IPS-20b (cell line): ENCODE results near the gene BTG2.

Experiments used
- H3K27ac ChIP-seq: one replicate; pipeline ENCODE4 v1.5.1; 2013; ENCODE audit warnings: low read length
- H3K27me3 ChIP-seq: 2 replicates; pipeline ENCODE4 v1.6.1; 2013; ENCODE audit warnings: mild to moderate bottlenecking, low read length, inconsistent platforms; ENCODE audit not compliant: insufficient read depth
- H3K36me3 ChIP-seq: 2 replicates; pipeline ENCODE4 v1.6.1; 2013; ENCODE audit warnings: low read depth, mild to moderate bottlenecking, inconsistent platforms, low read length, moderate library complexity; ENCODE audit not compliant: insufficient read depth
- H3K4me1 ChIP-seq: 2 replicates; pipeline ENCODE4 v1.6.1; 2013; ENCODE audit warnings: mild to moderate bottlenecking, control low read depth, inconsistent platforms, low read length, moderate library complexity; ENCODE audit not compliant: insufficient read depth
- H3K4me3 ChIP-seq: 2 replicates; pipeline ENCODE4 v1.5.1; 2013; ENCODE audit warnings: mild to moderate bottlenecking, low read length, inconsistent platforms
- H3K9ac ChIP-seq: 2 replicates; pipeline ENCODE4 v1.6.1; 2013; ENCODE audit warnings: low read depth, mild to moderate bottlenecking, inconsistent platforms, low read length, moderate library complexity
- H3K9me3 ChIP-seq: 2 replicates; pipeline ENCODE4 v1.6.1; 2013; ENCODE audit warnings: mild to moderate bottlenecking, low read depth, low read length, inconsistent platforms; ENCODE audit not compliant: insufficient read depth

The BTG2 gene

DNA sequence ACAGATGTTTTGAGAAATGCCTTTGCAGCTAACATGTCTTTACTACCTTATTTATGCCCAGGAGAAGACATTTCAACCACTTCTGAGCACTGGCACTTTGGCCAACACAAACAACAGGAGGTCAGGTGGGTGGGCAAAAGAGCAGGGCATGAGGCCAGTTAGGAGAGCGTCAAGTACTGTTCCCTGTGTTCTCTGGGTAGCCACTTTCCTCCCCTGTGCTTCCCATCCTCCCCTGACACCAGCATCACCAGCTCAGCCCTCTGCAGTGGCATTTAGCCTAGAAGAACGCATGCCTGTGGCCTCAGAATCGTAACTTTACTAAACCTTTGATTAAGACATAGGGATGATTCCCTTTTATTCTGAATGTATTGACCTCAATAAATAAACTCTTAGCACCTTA is 18.3 kb downstream of the BTG2 start:
- peaks cover 29% of the 10 kb centered on the region; the same call in 1 of the 2 replicates for H3K4me1 ChIP-seq
- H3K4me3 ChIP-seq, result no peak overlapping the region
- no peaks in the 10 kb centered on the region for H3K36me3 ChIP-seq
- peaks cover 66% of the 10 kb centered on the region for H3K27me3 ChIP-seq
- no peak overlapping the region for H3K9ac ChIP-seq
- no peak overlapping the region for H3K27ac ChIP-seq
- H3K9me3 ChIP-seq, result no peaks in the 10 kb centered on the region

DNA sequence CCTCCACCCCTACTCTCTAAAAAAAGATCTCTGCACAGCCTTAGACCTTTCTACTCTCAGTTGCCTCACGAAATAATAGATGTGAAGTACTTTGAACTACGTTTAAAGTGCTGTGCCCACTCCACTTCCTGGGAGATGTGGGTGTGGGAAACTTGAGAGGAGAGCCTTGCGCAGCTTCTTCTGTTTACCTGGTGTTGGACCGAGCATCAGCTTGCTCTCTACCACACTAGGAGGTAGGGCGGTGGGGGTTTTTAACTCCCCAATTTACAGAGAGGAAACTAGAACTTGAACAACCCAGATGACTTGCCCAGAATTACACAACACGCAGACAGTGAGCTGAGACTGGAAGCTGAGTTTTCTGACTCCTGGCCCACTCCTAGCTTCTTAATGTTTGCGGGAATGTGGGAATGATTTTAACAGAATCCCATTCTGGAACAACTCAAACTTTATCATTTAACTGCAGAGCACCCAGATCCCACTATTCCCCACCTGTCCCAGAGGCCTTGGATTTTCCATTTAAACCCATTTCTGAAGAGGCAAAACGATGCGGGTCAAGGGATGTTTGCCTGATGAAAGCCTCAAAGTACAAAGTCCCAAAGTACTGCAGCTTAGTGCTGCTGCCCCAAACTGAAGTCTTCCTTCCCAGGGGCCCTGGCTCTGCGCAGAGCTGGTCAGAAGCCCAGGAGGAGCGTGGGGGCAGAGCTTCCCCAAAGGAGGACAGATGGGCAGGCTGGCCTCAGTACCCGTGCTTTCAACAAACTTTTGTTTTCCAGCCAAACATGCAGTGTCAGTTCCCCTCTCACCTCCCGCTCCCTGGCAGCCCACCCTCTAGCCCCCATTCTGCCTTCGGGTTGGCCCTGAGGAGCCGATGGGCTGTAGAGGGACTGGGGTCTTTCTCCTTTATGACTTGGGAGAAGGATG is 19.0 kb downstream of the BTG2 start:
- peaks cover 34% of the 10 kb centered on the region for H3K4me1 ChIP-seq
- peaks cover 65% of the 10 kb centered on the region for H3K27me3 ChIP-seq
- no peaks in the 10 kb centered on the region for H3K36me3 ChIP-seq
- no peaks in the 10 kb centered on the region for H3K9me3 ChIP-seq
- peak overlapping the region; percentile 25; the same call in 1 of the 2 replicates for H3K9ac ChIP-seq
- no peak overlapping the region for H3K27ac ChIP-seq
- H3K4me3 ChIP-seq, result no peak overlapping the region; the same call in 1 of the 2 replicates

DNA sequence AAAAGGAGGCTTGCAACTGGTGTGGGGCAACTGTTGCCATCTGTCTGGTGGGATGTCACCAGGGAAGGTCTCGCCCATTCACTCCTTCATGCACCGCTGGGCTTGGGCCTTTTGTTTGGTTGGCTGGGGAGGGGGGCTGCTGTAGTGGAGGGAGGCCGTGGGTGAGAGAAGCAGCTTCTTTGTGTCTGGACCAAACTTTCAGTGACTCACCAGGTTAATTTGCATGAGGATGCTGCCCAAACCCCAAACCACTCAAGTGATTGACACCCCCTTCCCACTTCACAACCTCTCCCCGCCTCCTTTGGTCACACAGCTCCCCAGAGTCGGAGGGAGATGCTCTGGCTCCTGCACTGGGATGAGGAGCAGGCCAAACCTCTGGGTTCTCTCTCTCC is 19.7 kb downstream of the BTG2 start:
- H3K9ac ChIP-seq, result peak overlapping the region; percentile 25; the same call in 1 of the 2 replicates
- peaks cover 34% of the 10 kb centered on the region for H3K4me1 ChIP-seq
- H3K9me3 ChIP-seq, result no peaks in the 10 kb centered on the region
- peaks cover 64% of the 10 kb centered on the region for H3K27me3 ChIP-seq
- peak overlapping the region; percentile 23 for H3K27ac ChIP-seq
- peak overlapping the region; percentile 2; the same call in 1 of the 2 replicates for H3K4me3 ChIP-seq
- H3K36me3 ChIP-seq, result no peaks in the 10 kb centered on the region

- Histone ChIP-seq H3K4me3 (peak overlapping the region; percentile 2; the same call in 1 of the 2 replicates), H3K27ac (peak overlapping the region; percentile 23), H3K36me3 (no peaks in the 10 kb centered on the region), H3K9ac (peak overlapping the region; percentile 10; the same call in 1 of the 2 replicates), H3K4me1 (peaks cover 34% of the 10 kb centered on the region), H3K9me3 (no peaks in the 10 kb centered on the region), H3K27me3 (peaks cover 62% of the 10 kb centered on the region)
Measured at GRCh38 chr1:203325418-203326091, 20.2 kb downstream of the BTG2 start.

- Histone ChIP-seq H3K4me1 (peaks cover 34% of the 10 kb centered on the region), H3K27me3 (peaks cover 62% of the 10 kb centered on the region), H3K9me3 (no peaks in the 10 kb centered on the region), H3K36me3 (no peaks in the 10 kb centered on the region), H3K4me3 (peak overlapping the region; percentile 70), H3K27ac (no peak overlapping the region), H3K9ac (peak overlapping the region; percentile 80; the same call in 1 of the 2 replicates)
Measured at GRCh38 chr1:203326830-203327683, 21.7 kb downstream of the BTG2 start.

GRCh38 chr1:203327684-203328457 is 22.6 kb downstream of the BTG2 start:
- Histone ChIP-seq H3K4me3 (peak overlapping the region; percentile 45; the same call in 1 of the 2 replicates), H3K4me1 (peaks cover 34% of the 10 kb centered on the region), H3K27ac (no peak overlapping the region), H3K27me3 (peaks cover 53% of the 10 kb centered on the region), H3K36me3 (no peaks in the 10 kb centered on the region), H3K9me3 (no peaks in the 10 kb centered on the region), H3K9ac (peak overlapping the region; percentile 69; the same call in 1 of the 2 replicates)

DNA sequence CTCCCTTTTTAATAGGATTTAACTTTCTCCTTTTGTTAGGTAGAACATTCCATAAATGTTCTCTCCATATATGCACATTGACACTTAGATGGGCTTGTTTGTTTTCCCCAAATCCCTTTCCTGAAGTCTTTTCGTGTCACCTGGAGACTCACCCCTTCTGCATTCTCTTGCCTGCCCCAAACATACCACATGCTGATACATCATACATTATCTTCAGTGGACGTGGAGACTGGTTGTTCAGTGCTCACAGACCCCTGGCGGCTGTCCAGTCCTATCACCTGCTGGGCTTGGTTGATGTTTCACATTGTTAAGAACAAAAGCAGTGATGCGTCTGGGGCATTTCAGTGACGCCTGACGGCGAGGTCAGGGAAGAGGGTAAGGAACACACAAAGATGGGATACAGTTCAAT is 23.4 kb downstream of the BTG2 start:
- Histone ChIP-seq H3K36me3 (no peaks in the 10 kb centered on the region), H3K27ac (no peak overlapping the region), H3K27me3 (peaks cover 45% of the 10 kb centered on the region), H3K9ac (no peak overlapping the region), H3K4me3 (0 out of 2 replicates have a peak overlapping the region, but pooled peaks have one; percentile 16), H3K9me3 (no peaks in the 10 kb centered on the region), H3K4me1 (peaks cover 34% of the 10 kb centered on the region)

DNA sequence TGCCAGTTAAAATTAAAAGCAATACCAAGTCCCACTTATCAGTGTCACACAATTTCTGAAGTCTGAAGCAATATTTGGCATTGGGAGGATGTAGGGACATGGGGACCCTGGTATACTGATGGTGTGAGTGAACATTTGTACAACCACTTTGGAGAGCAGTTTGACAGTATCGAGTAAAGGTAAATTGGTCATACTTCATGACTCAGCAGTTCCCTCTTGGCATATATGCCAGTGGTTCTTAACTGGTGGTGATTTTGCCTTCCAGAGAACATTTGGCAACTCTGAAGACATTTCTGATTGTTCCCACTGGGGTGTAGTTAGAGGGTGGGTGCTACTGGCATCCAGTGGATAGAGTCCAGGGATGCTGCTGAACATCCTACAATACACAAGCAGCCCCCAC is 25.9 kb downstream of the BTG2 start:
- Histone ChIP-seq H3K4me1 (peaks cover 17% of the 10 kb centered on the region), H3K9ac (no peak overlapping the region), H3K9me3 (no peaks in the 10 kb centered on the region), H3K27ac (no peak overlapping the region), H3K4me3 (no peak overlapping the region), H3K36me3 (no peaks in the 10 kb centered on the region), H3K27me3 (peaks cover 24% of the 10 kb centered on the region)

GRCh38 chr1:203335503-203335902 is 30.2 kb downstream of the BTG2 start:
- Histone ChIP-seq H3K4me3 (no peak overlapping the region), H3K36me3 (no peaks in the 10 kb centered on the region), H3K9ac (no peak overlapping the region), H3K9me3 (no peaks in the 10 kb centered on the region), H3K27ac (no peak overlapping the region), H3K27me3 (peaks cover 3% of the 10 kb centered on the region), H3K4me1 (no peaks in the 10 kb centered on the region)

- Histone ChIP-seq H3K4me3 (no peak overlapping the region), H3K9me3 (no peaks in the 10 kb centered on the region), H3K27me3 (peaks cover 9% of the 10 kb centered on the region), H3K4me1 (no peaks in the 10 kb centered on the region), H3K27ac (no peak overlapping the region), H3K9ac (no peak overlapping the region), H3K36me3 (no peaks in the 10 kb centered on the region)
Measured at GRCh38 chr1:203336097-203336496, 30.8 kb downstream of the BTG2 start.
